ENCODE measurements around the gene SPATA20. TPM values are rescaled to one million over a fixed set of nuclear protein-coding genes. Genes with fewer than 3 reads are reported as not detected.

The SPATA20 gene
- 16.8 TPM for total RNA-seq

DNA sequence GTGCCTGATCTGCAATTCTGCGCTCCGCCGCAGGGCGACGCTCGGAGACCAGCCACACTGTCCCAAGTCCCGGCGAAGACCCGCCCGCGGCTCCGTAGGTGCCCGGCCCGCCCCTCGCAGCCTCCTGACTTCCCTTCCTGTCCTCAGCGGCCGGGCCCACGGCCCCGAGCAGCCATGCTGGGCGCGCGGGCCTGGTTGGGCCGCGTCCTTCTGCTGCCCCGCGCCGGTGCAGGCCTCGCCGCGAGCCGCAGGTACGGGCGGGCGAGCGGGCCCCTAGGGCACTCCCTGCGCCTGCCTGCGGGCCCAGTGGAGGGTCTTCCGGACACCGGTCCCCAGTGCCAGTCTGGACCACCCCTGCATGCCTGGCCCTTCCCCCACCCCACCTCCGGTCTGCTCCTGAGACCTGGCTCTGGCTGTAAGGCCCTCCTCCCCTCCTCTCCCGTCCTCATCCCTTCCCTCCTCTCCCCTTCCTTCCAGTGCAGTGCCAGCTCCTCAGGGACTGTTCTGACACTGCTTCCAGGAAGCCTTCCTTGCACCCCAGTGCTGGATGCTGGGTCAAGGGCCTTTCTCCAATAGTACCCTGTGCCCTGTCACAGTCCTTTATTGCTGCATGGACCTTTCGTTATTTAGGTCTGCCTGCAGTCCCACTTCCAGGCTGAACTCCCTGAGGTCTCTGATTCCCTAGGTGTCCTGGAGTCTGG is at the start of gene SPATA20:
SPATA20 (plus strand) TSS at position 140 of the 701 bp plus-strand sequence; CDS start at position 175, 35 bp downstream.
- ATAC-seq = peak; percentile 83

DNA sequence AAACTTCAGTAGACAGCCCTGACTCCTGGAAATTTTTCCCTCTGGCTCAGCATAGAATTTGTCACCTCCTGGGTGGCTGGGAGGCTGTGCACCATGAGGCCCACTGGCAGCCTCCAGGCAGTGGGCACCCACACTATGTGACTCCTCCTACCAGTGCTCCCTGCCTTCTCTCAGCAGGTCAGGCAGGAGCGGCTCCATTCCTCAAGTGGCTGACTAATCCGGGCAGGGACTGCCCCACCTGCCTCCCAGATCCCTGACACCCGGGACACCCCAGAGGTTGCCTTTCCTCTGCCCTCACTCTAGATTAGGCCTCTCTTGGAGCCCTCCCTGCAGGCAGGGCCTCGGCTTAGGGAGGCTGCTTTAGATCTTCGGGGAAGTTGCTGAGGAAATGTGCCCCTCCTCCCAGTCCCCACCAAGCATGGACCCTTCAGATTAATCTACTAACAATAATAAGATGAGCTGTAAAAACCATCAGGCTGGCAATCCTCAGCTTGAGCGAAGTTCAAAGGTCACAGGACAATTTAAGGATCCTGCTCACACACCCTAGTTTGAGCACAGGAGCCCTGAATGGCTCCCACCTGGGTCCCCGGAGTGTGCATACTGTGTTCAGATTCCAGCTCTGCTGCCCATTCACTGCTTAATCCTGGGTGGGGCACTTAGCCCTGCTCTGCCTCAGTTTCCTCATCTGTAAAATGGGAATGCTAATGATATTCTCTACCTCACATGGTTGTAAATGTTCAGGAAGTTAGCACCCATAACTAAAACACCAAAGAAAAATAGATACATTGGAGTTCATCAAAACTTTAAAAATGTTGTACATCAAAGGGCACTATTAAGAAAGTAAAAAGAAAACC is 48.7 kb upstream of the SPATA20 start:
- peak; percentile 97 for ATAC-seq

DNA sequence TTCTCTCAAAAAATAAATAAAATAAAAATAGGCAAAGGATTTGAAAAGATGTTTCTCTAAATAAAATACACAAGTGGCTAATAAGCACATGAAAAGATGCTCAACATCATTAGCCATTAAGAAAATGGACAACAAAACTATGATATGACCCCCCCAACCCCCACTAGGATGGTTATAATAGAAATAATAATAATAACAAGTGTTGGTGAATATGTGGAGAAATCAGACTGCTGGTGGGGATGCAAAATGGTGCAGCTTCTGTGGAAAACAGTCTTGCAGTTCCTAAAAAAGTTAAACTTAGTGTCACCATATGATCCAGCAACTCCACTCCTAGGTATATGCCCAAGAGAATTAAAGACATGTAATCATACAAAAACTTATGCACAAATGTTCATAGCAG is 47.7 kb upstream of the SPATA20 start:
- ATAC-seq = no peak

DNA sequence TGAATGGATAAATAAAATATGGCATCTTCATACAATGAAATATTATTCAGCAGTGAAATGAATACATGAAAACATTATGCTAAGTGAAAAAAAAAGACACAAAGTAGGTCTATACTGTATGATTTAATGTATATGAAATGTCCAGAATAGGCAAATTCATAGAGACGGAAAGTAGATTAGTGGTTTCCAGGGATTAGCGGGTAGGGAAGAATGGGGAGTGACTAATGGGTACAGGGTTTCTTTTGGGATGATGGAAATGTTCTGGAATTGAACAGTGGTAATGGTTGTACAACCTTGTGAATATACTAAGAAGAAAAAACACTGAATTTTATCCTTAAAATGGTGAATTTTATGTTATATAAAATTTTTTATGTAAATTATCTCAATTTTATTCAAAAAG is 47.3 kb upstream of the SPATA20 start:
- ATAC-seq = no peak

DNA sequence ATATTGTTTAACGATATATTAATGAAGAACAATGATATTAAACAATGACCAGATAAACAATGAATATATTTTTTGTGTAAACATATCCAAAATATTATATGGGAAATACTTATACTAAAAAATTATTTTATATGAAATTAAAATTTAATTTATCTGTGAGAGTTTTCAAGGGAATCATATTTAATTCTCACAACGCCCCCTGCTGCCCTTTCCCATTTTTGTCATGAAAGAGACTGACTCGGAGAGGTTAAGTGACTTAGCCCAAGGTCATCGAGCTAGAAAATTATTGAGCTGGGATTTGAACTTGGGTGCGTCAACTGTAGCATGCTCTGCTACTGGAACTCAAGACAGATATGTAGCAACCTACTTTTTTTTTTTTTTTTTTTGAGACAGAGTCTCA is 45.9 kb upstream of the SPATA20 start:
- no peak for ATAC-seq

DNA sequence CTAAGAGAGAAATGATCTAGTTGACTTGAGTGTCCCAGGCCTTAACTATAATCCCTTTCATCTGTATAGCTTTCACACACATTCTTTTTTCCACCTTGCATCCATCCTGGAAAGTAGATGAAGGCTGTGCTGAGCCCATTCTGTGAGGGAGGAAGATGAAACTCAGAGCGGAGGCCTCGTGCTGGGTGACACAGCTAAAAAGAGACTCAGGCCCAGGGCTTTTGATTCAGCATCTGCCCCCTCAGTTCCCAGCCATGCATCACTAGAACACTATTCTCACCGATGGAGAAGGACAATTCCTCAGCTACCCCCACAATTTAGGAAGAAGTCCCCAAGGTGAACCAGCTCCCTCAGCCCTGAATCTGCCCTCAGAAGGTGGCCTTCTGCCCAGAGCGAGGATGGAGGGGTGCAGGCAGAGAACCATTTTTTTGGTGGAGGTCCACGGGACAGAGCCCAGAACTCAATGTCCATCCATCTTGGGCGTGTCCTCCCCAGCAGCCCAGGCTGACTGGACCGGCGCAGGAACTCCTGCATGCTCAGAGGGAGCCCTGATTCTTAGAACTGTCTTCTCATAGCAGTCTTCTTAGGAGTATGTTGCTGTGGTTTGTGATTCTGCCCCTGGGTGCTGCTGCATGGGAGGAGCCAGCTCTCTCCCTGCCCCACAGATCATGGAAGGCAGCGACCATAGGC is 44.5 kb upstream of the SPATA20 start:
- ATAC-seq = no peak

DNA sequence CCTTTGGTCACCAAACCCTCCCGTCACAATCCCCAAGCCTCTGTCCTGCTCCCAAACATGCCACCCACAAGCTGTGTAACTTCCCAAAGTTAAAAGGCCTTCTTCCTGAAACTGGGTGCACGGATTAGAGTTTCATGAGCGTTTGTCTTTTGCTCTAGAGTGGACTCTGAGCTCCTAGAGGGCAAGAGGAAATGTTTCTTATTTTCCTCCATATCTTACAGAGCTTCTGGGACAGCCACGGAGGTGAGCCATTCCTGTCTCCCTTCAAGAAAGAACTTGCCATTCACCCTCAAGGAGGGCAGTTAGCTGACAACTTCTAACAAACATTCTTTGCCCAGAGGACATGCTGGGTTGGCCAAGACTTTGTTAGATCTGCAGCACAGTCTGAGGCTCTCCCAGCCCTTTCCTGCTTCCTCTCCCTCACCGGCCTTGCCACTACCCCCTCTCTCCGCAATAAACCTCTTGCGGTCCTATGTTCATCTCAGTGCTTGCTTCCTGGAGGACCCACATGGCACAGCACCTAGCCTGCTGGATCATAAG is 41.3 kb upstream of the SPATA20 start:
- ATAC-seq = no peak

DNA sequence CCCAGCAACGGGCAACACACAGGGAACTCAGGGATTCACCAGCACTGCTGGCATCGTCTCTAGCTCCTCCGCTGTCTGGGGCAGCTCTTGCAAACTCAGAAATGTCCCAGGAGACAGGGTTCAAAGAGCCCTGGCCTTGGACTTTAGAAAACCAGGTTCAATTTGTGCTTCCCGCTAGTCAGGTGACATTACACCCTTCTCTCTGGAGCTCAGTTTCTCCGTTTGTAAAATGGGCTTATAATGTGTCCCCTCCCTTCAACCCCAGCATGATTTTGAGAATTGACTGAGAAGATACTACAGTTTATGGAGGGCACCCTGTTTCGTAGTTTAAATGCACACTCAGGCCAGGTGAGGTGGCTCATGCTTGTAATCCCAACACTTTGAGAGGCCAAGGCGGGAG is 40.7 kb upstream of the SPATA20 start:
- no peak for ATAC-seq

DNA sequence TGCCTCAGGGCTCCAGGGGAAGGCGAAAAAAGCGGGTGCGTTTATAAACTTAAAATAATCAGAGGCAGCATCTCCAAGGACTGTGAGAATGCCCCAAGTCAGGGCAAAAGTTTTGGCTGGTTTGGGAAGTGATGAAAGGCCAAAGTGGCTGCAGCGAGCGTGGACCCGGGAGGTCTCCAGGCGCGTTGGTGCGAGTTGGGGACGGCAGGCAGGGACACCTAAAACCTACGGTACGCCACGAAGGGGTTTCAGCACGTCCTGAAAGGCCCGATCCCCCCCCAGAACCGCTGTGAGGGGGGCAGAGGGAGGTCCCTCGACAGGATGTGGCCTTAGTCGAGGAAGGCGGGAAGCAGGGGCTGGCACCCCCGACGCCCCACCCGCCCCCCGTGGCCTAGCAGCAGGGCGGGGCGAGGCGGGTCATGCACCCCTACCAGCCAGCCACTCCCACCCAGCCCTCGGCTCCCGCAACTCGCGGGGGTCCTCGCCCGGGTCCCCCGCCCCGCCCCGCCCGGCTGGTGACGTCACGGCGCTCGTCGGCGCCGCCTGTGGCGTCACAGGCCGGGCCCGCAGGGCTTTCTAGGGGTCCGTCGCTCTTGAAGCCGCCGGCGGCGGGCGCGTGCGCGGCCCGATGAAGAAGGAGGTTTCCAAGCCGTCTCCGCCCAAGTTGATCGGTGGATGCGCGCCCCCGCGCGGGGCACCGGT is 39.0 kb upstream of the SPATA20 start, which contains the start of gene MYCBPAP:
MYCBPAP (plus strand) TSS at position 569 of the 702 bp plus-strand sequence. CDS start 236 bp downstream, outside the sequence.
- peak; percentile 33 for ATAC-seq

DNA sequence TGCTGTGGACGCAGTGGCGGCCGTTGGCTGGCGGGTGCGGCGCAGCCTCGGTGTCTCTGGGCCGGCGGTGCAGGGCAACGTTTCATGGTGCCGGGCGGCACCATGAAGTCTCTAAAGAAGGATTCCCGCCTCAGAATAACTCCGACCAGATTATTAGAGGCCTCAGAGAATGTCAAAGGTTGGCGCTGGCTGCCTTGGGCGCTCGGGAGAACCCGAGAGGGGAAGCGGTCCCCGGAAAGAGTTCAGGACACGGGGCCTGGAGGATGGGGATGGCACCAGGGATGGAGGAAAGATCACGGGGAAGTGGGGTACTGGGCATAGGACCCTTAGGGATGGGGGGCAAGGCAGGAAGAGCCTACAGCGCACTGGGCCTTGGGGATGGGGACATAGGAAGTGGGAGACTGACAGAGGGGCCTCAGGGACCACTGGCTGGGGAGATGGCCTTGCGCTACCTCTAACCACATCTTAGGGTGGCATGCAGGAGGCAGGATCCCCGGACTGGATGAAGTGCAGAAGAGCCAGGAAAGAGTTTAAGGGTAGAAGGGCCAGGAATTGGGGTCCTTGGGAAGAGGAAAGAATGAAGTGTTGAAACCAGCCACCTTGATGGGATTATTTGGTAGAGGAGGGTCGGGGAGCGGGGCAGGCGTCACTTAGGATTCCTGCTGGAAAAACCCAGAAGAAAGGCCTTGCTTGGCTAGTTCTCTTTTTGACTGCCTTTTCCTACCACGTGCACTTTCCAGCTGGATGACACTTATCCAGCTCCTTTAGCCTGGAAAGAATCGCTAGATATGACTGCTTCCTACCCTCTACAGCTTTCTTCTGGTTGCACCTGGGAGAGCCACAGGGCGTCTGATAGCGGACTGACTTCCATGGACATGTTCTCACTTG is 38.2 kb upstream of the SPATA20 start:
- ATAC-seq = no peak

DNA sequence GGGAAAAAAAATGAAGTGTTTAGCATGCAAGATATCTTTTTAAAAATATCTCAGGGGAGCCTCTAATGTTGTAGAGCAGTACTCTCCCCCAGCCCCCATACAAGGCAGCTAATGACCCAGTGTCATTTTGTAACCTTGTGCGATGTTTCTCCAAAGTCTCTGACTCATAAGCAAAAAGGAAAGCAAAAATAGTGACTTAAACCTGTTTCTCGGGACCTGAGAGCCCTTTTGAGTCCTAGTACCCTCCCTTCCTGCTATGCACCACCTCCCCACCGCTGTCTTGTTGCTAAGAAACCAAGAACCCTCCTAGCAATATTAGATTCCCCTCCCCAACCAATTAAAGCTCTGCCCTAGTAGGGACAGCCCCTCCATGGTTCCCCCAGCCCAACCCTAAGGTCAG is 35.9 kb upstream of the SPATA20 start:
- ATAC-seq = peak; percentile 31

DNA sequence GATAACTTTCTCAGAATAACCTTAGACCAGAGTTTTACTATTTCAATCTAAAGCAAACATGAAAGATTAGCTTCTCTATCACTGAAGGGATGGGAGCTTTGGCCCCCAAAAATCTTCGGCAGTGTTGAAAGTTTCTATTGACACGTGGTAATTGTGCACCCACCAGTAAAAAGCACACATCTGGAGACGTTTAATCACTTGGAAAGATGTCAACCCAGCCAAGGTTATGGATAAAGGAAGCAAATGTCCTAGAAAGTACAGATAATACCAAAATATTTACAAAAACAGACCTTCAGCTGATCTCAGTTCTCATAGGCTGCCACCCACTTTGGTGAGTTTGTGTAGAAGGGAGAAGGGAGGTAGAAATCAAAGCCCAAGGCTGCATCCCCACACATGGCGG is 33.5 kb upstream of the SPATA20 start:
- ATAC-seq = no peak

DNA sequence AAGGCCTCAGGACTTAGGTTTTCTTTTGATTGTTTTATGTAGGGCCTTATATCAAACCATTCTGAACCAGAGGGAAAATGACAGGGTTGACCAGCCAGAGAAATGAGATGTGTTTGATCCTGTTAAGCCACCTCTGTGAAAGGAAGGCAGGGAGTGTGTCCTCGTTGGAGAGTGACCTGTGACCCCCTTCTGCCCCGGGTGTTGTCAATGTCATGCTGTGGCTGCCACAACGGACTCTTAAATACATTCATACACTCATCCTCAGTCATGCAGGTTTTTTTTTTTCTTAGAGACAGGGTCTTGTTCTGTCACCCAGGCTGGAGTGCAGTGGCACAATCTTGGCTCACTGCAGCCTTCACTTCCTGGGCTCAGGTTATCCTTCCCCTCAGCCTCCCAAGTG is 32.6 kb upstream of the SPATA20 start:
- ATAC-seq = no peak

DNA sequence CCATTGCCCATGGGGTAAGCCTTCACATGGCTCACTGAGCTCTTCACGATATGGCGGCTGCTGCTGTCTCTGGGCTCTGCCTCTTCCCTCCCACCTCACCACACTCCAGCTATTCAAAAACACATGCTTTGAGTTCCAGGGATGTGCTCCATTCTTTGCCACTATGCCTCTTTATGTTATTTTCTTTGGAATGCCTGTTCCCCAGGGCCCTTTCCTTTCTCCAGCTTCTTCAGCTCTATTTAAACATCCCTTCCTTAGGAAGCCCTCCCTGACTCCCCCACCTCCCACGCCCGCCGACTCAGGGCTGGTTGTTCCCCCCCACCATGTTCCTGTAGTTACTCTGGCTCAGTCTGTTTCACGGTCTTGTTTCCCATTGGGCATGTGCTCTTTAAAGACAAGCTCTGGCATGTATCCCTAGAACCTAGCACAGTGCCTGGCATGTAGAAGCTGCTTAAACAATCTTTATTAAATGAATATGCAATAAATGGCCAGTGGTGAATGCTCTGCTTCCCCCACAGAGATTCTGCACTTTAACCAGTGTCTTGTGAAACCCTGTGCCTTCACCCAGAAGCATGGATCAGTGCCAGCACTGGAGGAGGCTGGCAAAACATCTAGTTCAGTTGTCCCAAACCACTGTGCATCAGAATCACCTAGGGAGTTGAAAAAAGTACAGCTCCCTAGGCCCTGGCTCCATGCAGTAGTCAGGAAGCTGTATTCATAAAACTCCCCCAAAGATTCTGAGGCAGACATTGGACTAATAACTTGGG is 31.9 kb upstream of the SPATA20 start:
- ATAC-seq = no peak

DNA sequence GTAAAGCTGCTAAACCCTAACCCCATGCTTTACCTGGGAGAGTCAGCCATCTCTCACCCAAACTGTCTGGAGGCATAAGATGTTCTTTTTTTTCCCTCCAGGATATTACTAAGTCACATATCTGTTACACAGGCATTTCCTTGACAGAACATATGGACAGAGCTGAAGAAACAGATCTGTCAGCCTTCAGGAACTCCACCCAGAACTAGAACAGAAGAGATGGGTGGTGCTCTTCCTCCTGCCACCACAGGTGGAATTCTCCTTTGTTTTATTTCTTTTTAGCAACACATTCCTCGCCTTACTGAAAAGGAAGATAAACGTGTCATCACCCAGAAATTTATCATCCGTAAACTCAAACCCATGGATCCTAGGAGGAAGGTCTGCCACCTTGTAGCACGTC is 30.0 kb upstream of the SPATA20 start:
- peak; percentile 51 for ATAC-seq

DNA sequence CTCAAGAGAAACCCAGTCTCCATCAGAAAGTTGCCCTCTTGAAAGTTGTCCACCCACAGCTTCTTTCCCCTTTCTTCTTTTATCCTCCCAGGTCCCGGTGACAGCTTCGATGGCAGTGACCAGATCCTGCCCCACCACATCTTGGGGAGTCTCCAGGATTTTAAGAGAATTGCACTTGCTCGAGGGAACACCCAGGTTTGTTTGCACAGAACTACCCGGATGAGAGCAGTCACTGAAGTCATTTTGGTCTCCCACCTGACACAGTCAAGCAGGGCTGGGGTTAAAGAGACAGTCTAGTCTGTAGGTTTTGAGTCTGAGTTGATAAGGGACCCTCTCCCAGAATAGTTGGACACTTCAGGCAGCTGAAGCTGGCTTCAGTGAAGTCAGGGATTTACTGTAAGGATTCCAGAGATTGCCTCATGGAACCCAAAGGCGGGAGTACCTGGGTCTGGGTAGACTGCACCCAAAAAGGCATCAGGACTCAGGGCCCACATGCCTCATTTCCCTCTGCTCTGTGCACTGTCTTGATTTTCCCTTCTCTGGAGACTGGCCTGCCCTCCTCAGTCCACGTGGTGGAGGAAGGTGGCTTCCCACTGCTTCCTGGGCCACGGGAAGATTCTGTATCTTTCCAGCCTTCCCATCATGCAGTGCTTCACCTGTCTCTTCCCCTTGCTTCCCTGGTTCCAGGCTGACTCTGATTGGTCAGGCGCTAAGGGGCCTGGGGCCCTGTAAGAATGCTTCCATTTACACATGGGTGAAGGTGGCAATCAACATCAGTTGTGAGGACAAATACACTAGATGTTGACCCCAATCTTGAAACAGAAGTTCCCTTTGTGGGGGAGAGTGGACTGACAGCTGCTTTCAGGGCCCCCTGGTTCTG is 29.2 kb upstream of the SPATA20 start:
- no peak for ATAC-seq

DNA sequence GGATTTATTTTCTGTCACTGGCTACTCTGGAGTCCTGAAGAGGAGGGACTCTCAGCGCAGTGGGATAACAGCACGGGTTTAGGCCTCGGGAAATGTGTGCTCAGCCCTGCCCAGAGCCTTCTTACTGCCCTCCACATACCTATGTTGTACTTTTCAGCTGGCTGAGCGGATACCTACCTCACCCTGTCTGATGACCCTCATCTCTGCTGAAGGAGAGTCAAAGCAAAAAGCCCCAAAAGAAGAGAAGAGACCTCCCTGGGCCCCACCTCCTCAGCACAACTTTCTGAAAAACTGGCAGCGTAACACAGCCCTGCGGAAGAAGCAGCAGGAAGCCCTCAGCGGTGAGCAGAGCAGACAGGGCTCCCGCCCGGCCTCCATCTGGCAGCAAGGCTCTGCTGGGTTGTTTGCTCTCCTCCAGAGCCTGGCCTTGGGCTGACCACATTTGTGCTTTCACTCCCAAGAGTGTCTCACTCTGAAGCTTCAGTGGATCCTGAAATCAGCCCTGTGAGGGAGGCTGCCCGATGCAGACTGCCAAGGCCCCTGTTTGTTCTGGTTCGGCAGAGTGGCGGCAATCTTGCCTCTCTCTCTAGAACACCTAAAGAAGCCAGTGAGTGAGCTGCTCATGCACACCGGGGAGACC is 28.5 kb upstream of the SPATA20 start:
- no peak for ATAC-seq

DNA sequence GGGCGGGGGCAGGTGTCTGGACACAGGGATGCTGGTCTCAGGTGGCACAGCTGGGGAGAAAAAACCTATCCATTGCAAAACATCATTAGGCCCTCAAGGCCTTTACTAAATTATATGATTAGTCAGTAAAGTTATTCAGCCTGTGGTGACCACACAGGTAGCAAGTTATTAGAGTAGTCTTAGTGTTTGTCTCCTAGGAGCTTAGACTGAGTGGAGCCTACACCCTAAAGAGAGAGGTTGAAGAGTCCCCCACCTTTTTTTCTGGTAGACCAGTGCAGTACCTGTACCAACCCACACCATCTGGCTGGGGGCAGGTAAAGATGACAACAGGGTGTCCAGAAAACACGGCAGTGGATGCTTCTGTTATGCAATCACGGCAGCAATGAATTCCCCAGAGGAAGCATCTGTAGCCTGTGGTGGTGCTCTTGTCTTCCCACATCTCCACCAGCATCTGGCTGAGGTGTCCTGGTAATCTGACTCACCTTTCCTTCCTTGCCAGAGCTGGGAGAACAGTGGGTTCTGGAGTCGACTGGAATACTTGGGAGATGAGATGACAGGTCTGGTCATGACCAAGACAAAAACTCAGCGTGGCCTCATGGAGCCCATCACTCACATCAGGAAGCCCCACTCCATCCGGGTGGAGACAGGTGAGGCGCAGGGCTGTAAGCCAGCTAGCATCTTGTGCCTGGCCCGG is 27.7 kb upstream of the SPATA20 start:
- ATAC-seq = peak; percentile 33

Data from esophagus mucosa (tissue), 1 donor.